ENCODE results near the gene VPS51.

DNA sequence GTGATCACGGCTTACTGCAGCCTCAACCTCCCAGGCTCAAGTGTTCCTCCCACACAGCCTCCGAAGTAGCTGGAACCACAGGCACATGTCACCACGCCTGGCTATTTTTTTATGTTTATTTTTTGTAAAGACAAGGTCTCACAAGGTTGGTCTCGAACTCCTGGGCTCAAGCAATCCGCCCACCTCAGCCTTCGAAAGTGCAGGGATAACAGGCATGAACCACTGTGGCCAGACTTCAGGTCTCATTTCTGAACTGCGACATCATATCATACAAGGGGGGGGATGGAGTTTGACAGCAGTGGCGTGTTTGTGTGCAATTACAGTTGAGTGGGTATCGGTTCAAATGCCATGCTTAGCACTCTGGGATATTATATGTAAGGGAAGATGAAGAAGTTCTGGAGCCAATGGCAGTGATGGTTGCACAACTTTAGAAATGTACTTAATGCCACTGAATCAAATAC lies 44.6 kb upstream of the VPS51 start:
- TF ChIP-seq, protein P1, sequence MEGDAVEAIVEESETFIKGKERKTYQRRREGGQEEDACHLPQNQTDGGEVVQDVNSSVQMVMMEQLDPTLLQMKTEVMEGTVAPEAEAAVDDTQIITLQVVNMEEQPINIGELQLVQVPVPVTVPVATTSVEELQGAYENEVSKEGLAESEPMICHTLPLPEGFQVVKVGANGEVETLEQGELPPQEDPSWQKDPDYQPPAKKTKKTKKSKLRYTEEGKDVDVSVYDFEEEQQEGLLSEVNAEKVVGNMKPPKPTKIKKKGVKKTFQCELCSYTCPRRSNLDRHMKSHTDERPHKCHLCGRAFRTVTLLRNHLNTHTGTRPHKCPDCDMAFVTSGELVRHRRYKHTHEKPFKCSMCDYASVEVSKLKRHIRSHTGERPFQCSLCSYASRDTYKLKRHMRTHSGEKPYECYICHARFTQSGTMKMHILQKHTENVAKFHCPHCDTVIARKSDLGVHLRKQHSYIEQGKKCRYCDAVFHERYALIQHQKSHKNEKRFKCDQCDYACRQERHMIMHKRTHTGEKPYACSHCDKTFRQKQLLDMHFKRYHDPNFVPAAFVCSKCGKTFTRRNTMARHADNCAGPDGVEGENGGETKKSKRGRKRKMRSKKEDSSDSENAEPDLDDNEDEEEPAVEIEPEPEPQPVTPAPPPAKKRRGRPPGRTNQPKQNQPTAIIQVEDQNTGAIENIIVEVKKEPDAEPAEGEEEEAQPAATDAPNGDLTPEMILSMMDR (IDR thresholded peaks at IDR 0.05): no peak
- TF ChIP-seq POLR2A (IDR thresholded peaks at IDR 0.05): no peak

Measured in esophagus squamous epithelium (tissue), 4 donors.